Right cardiac atrium (tissue), 5 donors: Measurements from ENCODE around the gene AARS2. TPM values are rescaled to one million over a fixed set of nuclear protein-coding genes. Genes with fewer than 3 reads are reported as not detected.

Experiments
- ATAC-seq, 2 donors: fragments of 200-7000 bp; cut with Tn5 transposase; one replicate each; pipeline versions ENCODE4 v1.8.0 to v1.9.1; 2020; ENCODE audit warnings: moderate library complexity in 2 of 2, mild to moderate bottlenecking in 1 of 2
- DNase-seq, 3 donors: peaks; one replicate each; pipeline ENCODE4 v3.0.0-alpha.2; 2020
- H3K27ac ChIP-seq: one replicate; pipeline ENCODE4 v1.5.1; 2013; ENCODE audit warnings: mild to moderate bottlenecking, low read length, control low read depth, moderate library complexity
- H3K27me3 ChIP-seq: one replicate; pipeline ENCODE4 v1.6.1; 2013; ENCODE audit not compliant: control insufficient read depth, insufficient read depth
- H3K4me1 ChIP-seq: one replicate; pipeline ENCODE4 v1.6.1; 2013; ENCODE audit warnings: low read length; ENCODE audit not compliant: control insufficient read depth, insufficient read depth
- H3K4me3 ChIP-seq: one replicate; pipeline ENCODE4 v1.5.1; 2013; ENCODE audit warnings: low read length, control low read depth
- H3K9me3 ChIP-seq: one replicate; pipeline ENCODE4 v1.6.1; 2013; ENCODE audit warnings: low read length; ENCODE audit not compliant: control insufficient read depth
- WGBS: extraction: QIAGEN DNeasy Blood & Tissue Kit; methylation state at CpG from one replicate; pipeline ENCODE4 v1.1.7; 2013; 5-methylcytosine and 5-hydroxymethylcytosine counted together
- intact Hi-C, 4 donors: fragments of 100-400 bp; cut with DNase I; formaldehyde crosslinking; loops; one replicate each; pipeline versions ENCODE4 v1.11.0 to v1.14.0; 2022 to 2023
- polyA plus RNA-seq: library from polyadenylated mRNA; stranded (reverse); fragments of 200-250 nt; gene quantifications from one replicate; pipeline ENCODE4 v1.2.3, GENCODE V29; 2013
- total RNA-seq, 4 donors: library from RNA; stranded (reverse); fragmentation: NEBNext Ultra II Directional; extraction: Animal tissue kit (Norgen Biotek cat#: 25700); gene quantifications; one replicate each; pipeline ENCODE4 v1.2.1, GENCODE V29; 2021
- donor health status: healthy with polysubstance abuse.
- donor health status: DM: no; HTN: yes; CAD: no.
- donor health status: DM: no; HTN: no; CAD: no.
- donor health status: DM: no; HTN: yes; CAD: no; lungs with severe emphysema.
- donor health status: DM: yes; HTN: yes; CAD: no.

AARS2 gene
- total and polyA plus RNA-seq, 5 donors: 4.5 to 12.2 (median 8.5) TPM

GRCh38 chr6:44269178-44269920, 43.8 kb downstream of the AARS2 start:
- Histone ChIP-seq H3K27me3 (no peaks in the 10 kb centered on the region), H3K4me1 (peaks cover 1% of the 10 kb centered on the region), H3K27ac (no peak overlapping the region), H3K4me3 (no peak overlapping the region), H3K9me3 (no peaks in the 10 kb centered on the region)
- 74% methylated on average over 1 of the region's 1 CpG for WGBS
- intact Hi-C loops: loop anchor here in 1 of 4 donors (5.0 kb wide), 1 partner anchor 68 kb away; no protein-coding TSS in a partner anchor
- DNase-seq (no peak), ATAC-seq (no peak)

GRCh38 chr6:44268095-44268628, 45.0 kb downstream of the AARS2 start:
- Histone ChIP-seq H3K4me1 (peaks cover 12% of the 10 kb centered on the region), H3K27me3 (no peaks in the 10 kb centered on the region), H3K4me3 (no peak overlapping the region), H3K9me3 (no peaks in the 10 kb centered on the region), H3K27ac (no peak overlapping the region)
- no peak for DNase-seq
- no peak for ATAC-seq
- intact Hi-C loops: loop anchor here in 2 of 4 donors (1.0 to 5.0 kb wide), 2 partner anchors 69 to 70 kb away; no protein-coding TSS in a partner anchor
- 18% methylated on average over 5 of the region's 5 CpGs for WGBS

- Histone ChIP-seq H3K27me3 (no peaks in the 10 kb centered on the region), H3K27ac (no peak overlapping the region), H3K9me3 (no peaks in the 10 kb centered on the region), H3K4me3 (no peak overlapping the region), H3K4me1 (peaks cover 14% of the 10 kb centered on the region)
- no peak for ATAC-seq
- DNase-seq: no peak
- intact Hi-C loops: loop anchor here in 1 of 4 donors (5.0 kb wide), 1 partner anchor 70 kb away; no protein-coding TSS in a partner anchor
- WGBS: 67% methylated on average over 10 of the region's 10 CpGs
Observed at GRCh38 chr6:44267252-44267651, 45.9 kb downstream of the AARS2 start.

- H3K27me3 ChIP-seq: no peaks in the 10 kb centered on the region
- DNase-seq: no peak
- H3K4me1 ChIP-seq: peaks cover 14% of the 10 kb centered on the region
Observed at GRCh38 chr6:44266347-44266746, 46.8 kb downstream of the AARS2 start.

GRCh38 chr6:44265722-44266233, 47.4 kb downstream of the AARS2 start:
- H3K4me1 ChIP-seq: peaks cover 14% of the 10 kb centered on the region
- no peaks in the 10 kb centered on the region for H3K27me3 ChIP-seq
- 68% methylated on average over 17 of the region's 17 CpGs for WGBS
- H3K9me3 ChIP-seq: no peaks in the 10 kb centered on the region
- ATAC-seq: no peak
- H3K4me3 ChIP-seq: peak overlapping the region; percentile 52
- H3K27ac ChIP-seq: no peak overlapping the region
- intact Hi-C loops: loop anchor here in 1 of 4 donors (5.0 kb wide), 1 partner anchor 72 kb away; no protein-coding TSS in a partner anchor
- DNase-seq: no peak

More at GRCh38 chr6:44266347-44266746, 46.8 kb downstream of the AARS2 start:
- Histone ChIP-seq H3K9me3 (no peaks in the 10 kb centered on the region), H3K4me3 (no peak overlapping the region), H3K27ac (no peak overlapping the region)
- intact Hi-C loops: loop anchor here in 1 of 4 donors (5.0 kb wide), 1 partner anchor 71 kb away; no protein-coding TSS in a partner anchor
- 69% methylated on average over 3 of the region's 3 CpGs for WGBS
- no peak for ATAC-seq

GRCh38 chr6:44265007-44265721, 48.0 kb downstream of the AARS2 start, which contains the start of gene NFKBIE:
TSS of gene NFKBIE (minus strand) at chr6:44265551. CDS start at chr6:44265346, 205 bp downstream.
- peak within 1 kb of the TSS; percentile 10 for H3K27ac ChIP-seq
- H3K9me3 ChIP-seq: no peaks in the 10 kb centered on the region
- H3K4me3 ChIP-seq: peak within 1 kb of the TSS; percentile 52
- intact Hi-C loops: loop anchor here in 1 of 4 donors (5.0 kb wide), 1 partner anchor 72 kb away; no protein-coding TSS in a partner anchor
- under 1% methylated on average over 71 of the region's 72 CpGs for WGBS
- peak; percentile 93 to 95 for ATAC-seq
- H3K4me1 ChIP-seq: peaks cover 14% of the 10 kb centered on the region
- no peaks in the 10 kb centered on the region for H3K27me3 ChIP-seq
- DNase-seq: peak; percentile 97 to 99 (median 99)

- Histone ChIP-seq H3K4me3 (peak overlapping the region; percentile 52), H3K9me3 (no peaks in the 10 kb centered on the region), H3K27me3 (no peaks in the 10 kb centered on the region), H3K4me1 (peaks cover 14% of the 10 kb centered on the region), H3K27ac (no peak overlapping the region)
- ATAC-seq: peak in 1 of 2 donors; percentile 2
- 10% methylated on average over 13 of the region's 13 CpGs for WGBS
- intact Hi-C loops: loop anchor here in 1 of 4 donors (5.0 kb wide), 1 partner anchor 73 kb away; no protein-coding TSS in a partner anchor
- DNase-seq: peak in 1 of 3 donors; percentile 75
Observed at GRCh38 chr6:44264154-44265006, 48.8 kb downstream of the AARS2 start.

- intact Hi-C loops: no loop called here
Observed at GRCh38 chr6:44263354-44264100, 49.6 kb downstream of the AARS2 start.

GRCh38 chr6:44262467-44263353, 50.4 kb downstream of the AARS2 start:
- H3K27me3 ChIP-seq: no peaks in the 10 kb centered on the region

More at GRCh38 chr6:44263354-44264100, 49.6 kb downstream of the AARS2 start:
- DNase-seq: no peak
- no peak overlapping the region for H3K27ac ChIP-seq
- no peak for ATAC-seq
- WGBS: 43% methylated on average over 9 of the region's 9 CpGs
- H3K27me3 ChIP-seq: no peaks in the 10 kb centered on the region
- peak overlapping the region; percentile 52 for H3K4me3 ChIP-seq
- no peaks in the 10 kb centered on the region for H3K9me3 ChIP-seq
- peaks cover 14% of the 10 kb centered on the region for H3K4me1 ChIP-seq

More at GRCh38 chr6:44262467-44263353, 50.4 kb downstream of the AARS2 start:
- DNase-seq: no peak
- Histone ChIP-seq H3K27ac (no peak overlapping the region), H3K9me3 (no peaks in the 10 kb centered on the region), H3K4me1 (peaks cover 17% of the 10 kb centered on the region), H3K4me3 (no peak overlapping the region)
- no peak for ATAC-seq
- intact Hi-C loops: no loop called here
- WGBS: 63% methylated on average over 7 of the region's 7 CpGs
